ENCODE data around the gene HMX2.

The HMX2 gene, protein sequence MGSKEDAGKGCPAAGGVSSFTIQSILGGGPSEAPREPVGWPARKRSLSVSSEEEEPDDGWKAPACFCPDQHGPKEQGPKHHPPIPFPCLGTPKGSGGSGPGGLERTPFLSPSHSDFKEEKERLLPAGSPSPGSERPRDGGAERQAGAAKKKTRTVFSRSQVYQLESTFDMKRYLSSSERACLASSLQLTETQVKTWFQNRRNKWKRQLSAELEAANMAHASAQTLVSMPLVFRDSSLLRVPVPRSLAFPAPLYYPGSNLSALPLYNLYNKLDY

GRCh38 chr10:123147635-123148413 is at the start of gene HMX2:
TSS of gene HMX2 (plus strand) at chr10:123148136. CDS start at chr10:123148379, 243 bp downstream.
- DNase-seq, result no peak

DNA sequence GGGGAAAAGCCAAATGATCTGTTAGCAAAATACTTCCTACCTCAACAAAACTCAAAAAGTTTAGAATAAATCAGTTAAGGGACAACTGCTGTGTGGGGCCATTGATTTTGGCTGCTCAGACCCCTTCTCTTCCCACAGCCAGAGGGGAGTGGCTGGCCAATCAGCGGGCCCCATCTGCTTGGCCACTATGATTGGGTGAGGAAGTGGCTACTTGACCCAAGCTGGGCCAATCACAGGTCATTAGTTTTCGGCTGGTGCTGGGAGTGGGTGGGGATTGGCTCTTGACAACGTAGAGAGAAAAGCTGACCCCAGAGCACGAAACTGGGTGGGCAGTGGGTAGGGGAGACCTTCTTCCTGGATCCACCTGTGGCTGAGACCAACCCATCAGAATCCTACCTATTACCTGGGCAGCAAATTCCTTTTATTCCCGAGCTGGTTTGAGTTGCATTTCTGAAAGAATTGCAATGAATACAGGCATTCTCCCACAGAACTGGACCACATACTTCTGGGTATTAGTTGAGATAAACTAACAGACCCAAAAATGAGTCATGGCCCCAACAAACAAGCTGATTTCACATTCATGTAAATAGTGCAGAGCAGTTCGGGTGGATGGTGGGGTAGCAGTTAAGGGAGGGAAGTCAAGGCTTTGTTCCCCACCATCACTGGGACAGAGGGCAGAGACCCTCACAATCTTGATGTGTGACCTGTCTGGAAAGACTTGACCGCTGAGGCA is 47.7 kb upstream of the HMX2 start:
- DNase-seq, result no peak

DNA sequence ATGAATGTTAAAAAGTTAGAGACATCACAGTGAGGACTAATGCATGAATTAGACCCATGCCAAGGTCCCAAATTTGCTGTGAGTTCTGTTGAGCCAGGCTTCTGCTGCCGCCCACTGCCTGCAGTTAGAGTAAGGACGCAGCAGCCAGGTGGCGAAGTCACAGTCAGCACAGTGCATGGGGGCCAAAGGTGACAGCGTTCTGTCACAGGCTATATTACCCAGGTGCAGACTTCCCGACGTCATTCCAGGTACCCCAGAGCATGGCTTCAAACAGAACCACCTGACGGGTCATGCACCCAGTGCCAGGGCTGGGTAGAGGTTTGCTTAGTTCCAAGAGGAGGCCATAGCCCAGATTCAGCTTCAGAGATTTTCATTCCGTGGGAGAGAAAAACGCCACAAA is 46.1 kb upstream of the HMX2 start:
- no peak for DNase-seq

- no peak for DNase-seq
Measured at GRCh38 chr10:123102673-123103072, 45.3 kb upstream of the HMX2 start.

DNA sequence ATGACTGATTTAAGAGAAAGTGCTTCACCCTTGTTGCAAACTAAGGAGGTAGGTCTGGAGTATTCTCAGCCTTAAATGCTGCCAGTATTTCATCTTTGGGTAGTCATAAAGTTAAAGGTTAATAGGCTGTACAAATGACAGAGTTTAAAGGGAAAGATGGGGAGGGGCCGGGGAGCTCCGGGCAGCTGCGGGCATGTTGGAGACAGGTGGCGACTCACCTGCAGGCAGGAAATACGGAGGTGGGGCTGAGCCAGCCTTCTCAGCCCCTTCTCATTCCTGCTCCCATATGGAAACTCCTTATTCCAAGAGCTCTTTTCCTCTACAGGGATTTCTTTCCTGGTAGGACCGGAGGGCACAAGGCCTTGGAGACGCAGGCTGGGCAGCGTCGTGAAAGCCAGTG is 44.0 kb upstream of the HMX2 start:
- DNase-seq, result no peak

GRCh38 chr10:123109466-123109865 is 38.5 kb upstream of the HMX2 start:
- DNase-seq, result no peak

DNA sequence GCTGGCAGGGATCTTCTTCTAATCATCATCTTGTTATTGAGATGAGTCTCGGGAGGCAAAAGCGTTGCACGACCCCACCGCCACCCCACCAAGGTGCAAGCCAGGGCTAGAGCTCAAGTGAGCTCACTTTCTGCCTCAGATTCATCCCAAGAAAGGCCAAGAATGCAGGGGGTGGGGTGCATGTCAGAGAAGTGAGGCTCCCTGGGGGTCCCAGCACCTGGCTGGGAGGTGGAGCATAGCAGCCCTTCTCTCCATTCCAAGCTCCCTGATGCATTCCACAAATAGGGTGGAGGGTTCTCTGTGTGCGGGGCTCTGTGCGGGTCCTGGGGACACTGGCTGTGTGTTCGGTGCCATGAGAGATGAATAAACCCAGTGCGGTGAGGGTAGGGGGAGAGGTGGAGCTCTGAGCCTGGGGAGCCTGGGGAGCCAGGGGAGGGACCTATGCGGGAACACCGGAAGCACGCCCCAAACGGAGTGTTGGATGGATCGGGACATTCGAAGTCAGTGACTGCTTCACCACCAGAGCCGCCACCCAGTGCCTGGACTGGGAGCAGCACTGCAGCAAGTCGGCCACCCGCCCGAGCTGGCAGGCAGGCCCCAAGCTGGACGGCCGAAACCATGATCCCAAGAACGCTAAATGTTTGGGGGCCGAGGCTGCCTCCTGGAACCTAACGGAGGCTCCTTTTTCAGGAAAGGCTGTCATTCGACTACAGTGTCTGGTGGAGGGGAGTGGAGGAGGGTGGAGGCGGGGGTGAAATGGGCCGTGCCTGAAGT is 30.1 kb upstream of the HMX2 start:
- no peak for DNase-seq

- DNase-seq, result no peak
Measured at GRCh38 chr10:123119081-123119480, 28.9 kb upstream of the HMX2 start.

DNA sequence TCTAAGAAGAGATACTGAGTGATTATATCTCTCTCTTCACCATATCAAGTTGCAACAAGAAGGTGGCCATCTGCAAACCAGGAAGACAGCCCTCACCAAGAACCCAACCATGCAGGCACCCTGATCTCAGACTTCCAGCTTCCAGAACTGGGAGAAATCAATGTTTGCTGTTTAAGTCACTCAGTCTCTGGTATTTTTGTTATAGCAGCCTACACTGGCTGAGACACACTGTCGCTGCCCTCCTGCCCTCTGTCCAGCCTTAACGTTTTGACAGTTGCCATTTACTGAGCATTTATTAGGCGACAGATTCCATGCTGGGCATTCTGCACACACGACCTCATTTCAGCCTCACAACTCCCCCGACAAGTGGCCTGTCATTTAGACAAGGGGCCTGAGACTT is 21.7 kb upstream of the HMX2 start:
- no peak for DNase-seq

DNA sequence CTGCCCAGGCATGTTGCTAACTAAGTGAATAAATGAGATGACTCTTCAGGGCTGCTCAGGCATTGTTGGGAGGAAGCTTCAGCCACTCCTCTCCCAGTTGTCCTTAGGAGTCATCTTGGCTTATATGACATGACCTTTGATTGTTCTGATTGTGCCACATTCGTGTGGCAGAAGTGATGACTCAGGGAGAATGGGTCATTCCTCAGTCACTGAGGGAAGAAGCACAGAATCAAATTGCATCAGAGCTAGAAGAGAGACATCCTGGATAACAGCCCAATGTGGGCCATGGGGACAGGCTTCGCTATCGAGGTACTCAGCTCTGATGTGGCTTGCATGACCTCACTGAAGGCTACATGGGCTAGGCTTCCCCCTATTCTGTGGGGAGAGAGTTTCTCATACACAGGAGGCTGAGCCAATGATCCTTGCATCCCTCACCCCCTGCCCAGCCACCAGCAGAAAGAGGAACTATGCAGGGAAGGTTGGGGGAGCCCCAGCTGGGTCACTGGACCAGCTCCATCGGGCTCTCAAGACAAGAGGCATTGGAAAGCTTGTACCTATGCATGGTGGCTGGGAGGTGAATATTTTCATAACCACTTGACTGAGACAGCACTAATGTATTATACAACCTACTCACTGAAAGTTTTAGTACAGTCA is 18.2 kb upstream of the HMX2 start:
- no peak for DNase-seq

DNA sequence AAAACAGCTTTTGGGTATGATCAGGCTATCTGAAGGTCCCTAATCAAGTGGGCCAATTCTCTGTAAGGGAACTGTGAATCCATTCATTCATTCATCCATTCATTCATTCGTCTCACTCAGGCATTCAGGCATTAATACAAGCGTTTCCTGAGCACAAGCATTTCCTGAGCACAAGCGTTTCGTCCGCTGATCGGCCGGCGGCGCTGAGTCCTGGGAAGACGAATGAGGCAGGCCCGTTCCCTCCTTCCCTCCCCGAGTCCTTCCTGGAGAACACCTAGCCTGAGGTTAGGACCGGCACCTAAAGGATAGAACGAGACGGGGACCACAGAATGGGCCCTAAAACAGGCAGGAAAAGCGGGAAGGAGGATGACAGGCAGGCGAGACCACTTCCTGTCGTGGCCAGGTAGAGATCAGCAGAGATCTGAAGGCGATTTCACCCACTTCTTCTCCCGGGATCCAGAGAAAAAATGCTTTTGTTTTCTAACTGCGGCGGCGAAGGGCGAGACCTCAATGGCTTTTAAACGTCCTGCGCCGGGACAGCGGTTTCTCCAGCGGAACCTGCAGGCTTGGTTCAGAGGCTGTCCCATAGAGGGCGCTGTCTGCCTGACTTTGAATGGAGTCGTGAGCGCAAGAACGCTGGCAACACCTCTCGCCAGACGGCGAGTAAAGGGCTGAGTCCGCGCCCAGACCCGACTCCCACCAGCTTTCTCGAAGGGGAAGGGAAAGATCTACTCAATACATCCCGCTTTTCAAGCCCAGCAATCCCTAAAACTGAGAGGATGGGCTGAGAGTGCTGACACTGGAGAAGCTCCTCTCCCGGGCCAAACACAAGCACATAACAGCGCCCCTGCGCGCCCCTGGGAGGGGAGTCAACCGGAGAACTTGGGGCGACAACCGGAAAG is 15.1 kb upstream of the HMX2 start:
- DNase-seq, result peak; percentile 24

- no peak for DNase-seq
Measured at GRCh38 chr10:123133541-123134342, 14.2 kb upstream of the HMX2 start.

DNA sequence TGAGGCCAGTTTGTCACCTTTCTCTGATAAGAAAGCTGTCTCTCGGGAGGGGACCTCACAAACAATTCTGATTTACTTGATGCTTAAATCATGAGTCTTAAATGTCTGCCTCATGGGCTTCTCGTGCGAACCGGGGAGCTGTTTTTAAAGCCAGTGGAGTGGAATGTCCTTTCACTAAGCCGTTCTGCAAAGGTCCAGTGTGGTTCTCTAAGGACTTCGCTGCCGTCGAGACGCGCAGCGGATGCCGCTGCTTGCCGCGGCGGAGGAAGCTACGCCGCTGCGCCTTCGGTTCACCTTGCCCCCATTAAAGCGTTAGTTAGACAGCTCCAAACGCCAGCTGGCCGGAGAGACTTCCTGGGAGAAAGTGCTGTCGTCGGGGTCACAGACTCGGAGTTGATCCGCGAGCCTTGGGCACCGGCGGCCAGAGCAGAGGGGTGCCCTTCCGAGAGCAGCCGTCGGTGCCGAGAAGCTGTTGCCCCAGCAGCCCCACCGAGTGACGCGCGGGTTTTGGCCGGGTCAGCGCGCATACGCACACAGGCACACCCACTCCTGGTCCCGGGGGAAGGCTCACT is 13.5 kb upstream of the HMX2 start:
- no peak for DNase-seq

DNA sequence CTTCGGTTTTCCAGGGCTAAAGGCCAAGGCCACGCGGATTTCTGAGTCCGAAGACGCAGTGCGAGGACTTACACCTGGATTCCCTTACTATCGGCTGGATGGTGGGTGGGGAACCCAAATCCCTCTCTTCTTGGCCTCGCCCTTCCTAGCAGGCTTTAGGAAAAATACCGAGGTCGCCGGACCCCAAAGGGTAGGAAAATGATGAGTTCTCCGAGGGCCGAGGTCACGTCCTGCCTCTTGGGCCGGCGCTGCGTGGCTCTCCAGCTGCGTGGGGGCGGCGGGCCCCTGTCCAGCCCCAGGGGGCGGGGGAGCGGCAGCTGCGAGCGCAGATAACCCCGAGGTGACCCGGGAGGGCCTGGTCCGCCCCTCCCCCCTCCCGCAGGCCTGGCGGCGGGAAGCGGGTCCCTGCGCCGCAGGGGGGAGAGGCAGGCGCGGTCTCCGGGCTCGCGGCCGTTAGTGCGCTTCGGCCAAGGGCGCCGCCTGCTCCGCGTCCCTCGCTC is 13.0 kb upstream of the HMX2 start:
- DNase-seq, result no peak

GRCh38 chr10:123135415-123136141 is 12.4 kb upstream of the HMX2 start, which contains the start of gene HMX3:
TSS of gene HMX3 (plus strand) at chr10:123135970. CDS start at chr10:123136051, 81 bp downstream.
- no peak for DNase-seq

- DNase-seq, result no peak
Measured at GRCh38 chr10:123136221-123136805, 11.6 kb upstream of the HMX2 start.

DNA sequence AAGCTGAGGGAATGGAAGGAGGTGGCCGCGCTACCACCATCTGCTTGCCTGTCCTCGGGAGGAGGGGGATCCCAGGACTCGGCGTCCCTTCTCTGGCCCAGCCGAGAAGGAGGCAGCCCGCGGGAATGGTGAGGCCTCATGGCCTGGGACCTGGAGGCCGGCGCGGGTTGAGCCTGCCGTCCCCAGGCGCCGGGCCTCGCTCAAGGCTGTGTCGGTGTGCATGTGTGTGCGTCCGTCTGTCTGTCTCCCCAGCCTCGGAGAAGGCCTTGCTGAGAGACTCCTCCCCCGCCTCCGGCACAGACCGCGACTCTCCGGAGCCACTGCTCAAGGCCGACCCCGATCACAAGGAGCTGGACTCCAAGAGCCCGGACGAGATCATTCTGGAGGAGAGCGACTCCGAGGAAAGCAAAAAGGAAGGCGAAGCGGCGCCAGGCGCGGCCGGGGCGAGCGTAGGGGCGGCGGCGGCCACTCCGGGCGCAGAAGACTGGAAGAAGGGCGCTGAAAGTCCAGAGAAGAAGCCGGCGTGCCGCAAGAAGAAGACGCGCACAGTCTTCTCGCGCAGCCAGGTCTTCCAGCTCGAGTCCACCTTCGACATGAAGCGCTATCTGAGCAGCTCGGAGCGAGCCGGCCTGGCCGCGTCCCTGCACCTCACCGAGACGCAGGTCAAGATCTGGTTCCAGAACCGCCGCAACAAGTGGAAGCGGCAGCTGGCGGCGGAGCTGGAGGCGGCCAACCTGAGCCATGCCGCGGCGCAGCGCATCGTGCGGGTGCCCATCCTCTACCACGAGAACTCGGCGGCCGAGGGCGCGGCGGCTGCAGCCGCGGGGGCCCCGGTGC is 10.9 kb upstream of the HMX2 start:
- no peak for DNase-seq

- DNase-seq, result no peak
Measured at GRCh38 chr10:123139165-123139520, 8.8 kb upstream of the HMX2 start.

All from NCI-H2107 (cell line).